Adrenal gland (tissue), 19 donors: ENCODE measurements around the gene COL4A5. TPM values are rescaled to one million over a fixed set of nuclear protein-coding genes. Genes with fewer than 3 reads are reported as not detected.
"Not testable (repeated sequence)": the region's sequence is repeated elsewhere in the genome, so short reads cannot be mapped to it uniquely, and the experiment has no call there.

Source experiments
- DNase-seq, 7 donors: peaks; one replicate each; pipeline ENCODE4 v3.0.0-alpha.2; 2019 to 2020
- H3K27ac ChIP-seq, 5 donors: fragments of 200-600 bp; sonication (generic) in 4 of 5; 1 replicate in 3 of 5; 2 replicates in 2 of 5; pipeline versions ENCODE4 v1.5.1 to v1.8.0; 2016 to 2020; ENCODE audit warnings: mild to moderate bottlenecking in 1 of 5
- H3K27me3 ChIP-seq: fragments of 200-600 bp; 2 replicates; pipeline ENCODE4 v1.8.0; 2021
- H3K36me3 ChIP-seq, 2 donors: fragments of 200-600 bp; replicated peaks in 1 of 2; 1 replicate in 1 of 2; 2 replicates in 1 of 2; pipeline versions ENCODE4 v1.5.1 to v1.8.0; 2018 to 2022
- H3K4me1 ChIP-seq, 2 donors: fragments of 200-600 bp; replicated peaks in 1 of 2; 1 replicate in 1 of 2; 2 replicates in 1 of 2; pipeline versions ENCODE4 v1.5.1 to v1.8.0; 2018 to 2021
- H3K4me3 ChIP-seq, 4 donors: fragments of 200-600 bp; sonication (generic) in 3 of 4; one replicate each; pipeline ENCODE4 v1.5.1; 2016 to 2018
- H3K9me3 ChIP-seq, 3 donors: fragments of 200-600 bp; sonication (generic) in 1 of 3; replicated peaks in 1 of 3; 1 replicate in 2 of 3; 2 replicates in 1 of 3; pipeline versions ENCODE4 v1.5.1 to v1.8.0; 2016 to 2021
- POLR2A ChIP-seq, 2 donors: fragments of 450-650 bp; IDR thresholded peaks; one replicate each; pipeline ENCODE4 v1.6.1; 2017; ENCODE audit warnings: antibody characterized with exemption in 2 of 2, mild to moderate bottlenecking in 2 of 2, moderate library complexity in 1 of 2
- WGBS, 4 donors: extraction: QIAGEN DNeasy Blood & Tissue Kit in 2 of 4; methylation state at CpG; one replicate each; pipeline versions ENCODE4 v1.1.5 to v1.1.7; 2013 to 2017; 5-methylcytosine and 5-hydroxymethylcytosine counted together
- intact Hi-C, 2 donors: fragments of 100-400 bp; cut with DNase I; formaldehyde crosslinking; loops; one replicate each; pipeline versions ENCODE4 v1.14.1 to v1.15.0; 2022 to 2023
- long read RNA-seq, 10 donors: library from polyadenylated mRNA in 3 of 10; unstranded in 2 of 10; stranded (forward) in 1 of 10; transcript quantifications; one replicate each; pipeline ENCODE4 v2.0.0 and lab custom pipeline, GENCODE V29; 2021 to 2026
- polyA plus RNA-seq, 3 donors: library from polyadenylated mRNA; stranded (reverse); fragments of 200-250 nt in 2 of 3; fragments of 350-450 nt in 1 of 3; fragmentation: Illumina TruSeq in 1 of 3; extraction: RNeasy Lipid Tissue Mini Kit (QIAGEN cat#74804) in 1 of 3; gene quantifications; one replicate each; pipeline ENCODE4 v1.2.3, GENCODE V29; 2013 to 2014
- total RNA-seq, 9 donors: library from RNA; depleted of rRNA in 4 of 9; stranded (reverse); fragments of >200 nt in 4 of 9; fragments of 120-200 nt in 1 of 9; fragmentation: NEBNext Ultra II Directional in 1 of 9; extraction: Animal tissue kit (Norgen Biotek cat#: 25700) in 1 of 9; gene quantifications; one replicate each; pipeline versions ENCODE4 v1.1.0 to v1.2.4, GENCODE V29; 2013 to 2023
- TF ChIP-seq, protein P1 (sequence below), 6 experiments: fragments of 450-650 bp in 4 of 6; fragments of 200-600 bp in 2 of 6; sonication (generic) in 1 of 6; IDR thresholded peaks; 1 replicate in 5 of 6; 2 replicates in 1 of 6; pipeline versions ENCODE4 v1.5.1 to v1.8.0; 2016 to 2021; ENCODE audit warnings: antibody characterized with exemption in 6 of 6, mild to moderate bottlenecking in 2 of 6, moderate library complexity in 1 of 6
- donor health status: healthy with polysubstance abuse.
- donor health status: Bipolar disorder and iron deficiency.
- donor health status: DM: yes; HTN: yes; CAD: no.
- donor health status: DM: no; HTN: no; CAD: no.
- donor health status: DM: no; HTN: no; CAD: no.
- donor health status: DM: yes; HTN: yes; CAD: no.

COL4A5 gene
- total RNA-seq, result 10 to 100 TPM in 7 of 9 donors, 1 to 10 TPM in 2; 6.5 to 25.2 (median 12.1) TPM
- 10 to 100 TPM in 2 of 3 donors, 1 to 10 TPM in 1; 4.0 to 20.8 (median 13.1) TPM for polyA plus RNA-seq
- long read RNA-seq, donor 1, transcript COL4A5-212 (1 exons, 3,915 nt), result major isoform, 5 of 5 reads
- long read RNA-seq, donor 1, partial matches to known transcripts, result 0 of 5 reads
- long read RNA-seq, donor 1, other reads (novel, unspliced or antisense), result 0 of 5 reads
- long read RNA-seq, donor 2, partial matches to known transcripts, result 0 of 1 reads
- long read RNA-seq, donor 2, other reads (novel, unspliced or antisense), result 0 of 1 reads
- long read RNA-seq, donor 3, partial matches to known transcripts, result 0 of 2 reads
- long read RNA-seq, donor 3, other reads (novel, unspliced or antisense), result 0 of 2 reads
- long read RNA-seq, donor 4, partial matches to known transcripts, result 0 of 1 reads
- long read RNA-seq, donor 4, other reads (novel, unspliced or antisense), result 0 of 1 reads
- long read RNA-seq, donor 5, partial matches to known transcripts, result 0 of 2 reads
- long read RNA-seq, donor 5, other reads (novel, unspliced or antisense), result 2 of 2 reads
- long read RNA-seq, donor 6, partial matches to known transcripts, result 0 of 1 reads
- long read RNA-seq, donor 6, other reads (novel, unspliced or antisense), result 0 of 1 reads
- long read RNA-seq, donor 7, partial matches to known transcripts, result 0 of 4 reads
- long read RNA-seq, donor 7, other reads (novel, unspliced or antisense), result 0 of 4 reads
- long read RNA-seq, donor 8, full-length matches to known transcripts, result 5 of 5 reads
- long read RNA-seq, donor 8, partial matches to known transcripts, result 0 of 5 reads
- long read RNA-seq, donor 8, other reads (novel, unspliced or antisense), result 0 of 5 reads
- long read RNA-seq, donor 9, transcript COL4A5-212 (1 exons, 3,915 nt), result major isoform, 7 of 7 reads
- long read RNA-seq, donor 9, partial matches to known transcripts, result 0 of 7 reads
- long read RNA-seq, donor 9, other reads (novel, unspliced or antisense), result 0 of 7 reads
- long read RNA-seq, donor 10, result 0 reads

DNA sequence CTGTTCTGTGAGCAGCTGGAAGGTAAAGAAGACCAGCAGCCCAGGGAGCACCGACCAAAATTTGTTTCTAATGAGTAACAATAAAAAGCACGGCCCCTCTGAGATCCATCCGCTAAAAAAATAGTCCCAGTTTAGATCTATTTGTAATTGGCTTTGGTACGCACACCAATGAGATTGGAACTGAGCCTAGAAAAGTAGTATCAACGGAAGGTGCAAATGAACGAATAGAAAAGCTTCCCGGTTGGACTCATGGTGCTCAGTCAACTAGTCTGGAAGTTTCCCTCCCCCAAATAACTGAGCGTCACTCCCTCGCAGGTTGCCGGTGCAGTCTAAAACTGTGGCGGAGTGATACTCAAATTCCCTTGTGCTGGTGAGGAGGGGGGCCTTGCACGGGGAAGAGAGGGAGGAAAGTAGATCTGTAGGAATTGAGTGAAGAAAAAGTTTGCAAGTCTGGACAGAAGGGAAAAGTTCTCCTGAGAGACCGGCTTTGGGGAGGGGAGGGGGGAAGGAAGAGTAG is at the start of gene COL4A5:
TSS of gene COL4A5 (plus strand) at position 413 of the 517 bp plus-strand sequence. CDS start 288 bp downstream, outside the sequence.
- peak; percentile 23 to 65 (median 58) for DNase-seq
- intact Hi-C loops, result no loop called here
- WGBS, 4 donors, result 1 to 32% (median 8%) methylated on average over 13 of the region's 13 CpGs
- H3K27ac ChIP-seq, result no peak within 1 kb of the TSS
- H3K4me3 ChIP-seq, result peak within 1 kb of the TSS in 3 of 4 donors; percentile 17 to 49 (median 18)
- no peaks in the 10 kb centered on the region for H3K36me3 ChIP-seq
- no peaks in the 10 kb centered on the region for H3K9me3 ChIP-seq
- no peak for TF ChIP-seq POLR2A (IDR thresholded peaks at IDR 0.05)
- TF ChIP-seq, protein P1, sequence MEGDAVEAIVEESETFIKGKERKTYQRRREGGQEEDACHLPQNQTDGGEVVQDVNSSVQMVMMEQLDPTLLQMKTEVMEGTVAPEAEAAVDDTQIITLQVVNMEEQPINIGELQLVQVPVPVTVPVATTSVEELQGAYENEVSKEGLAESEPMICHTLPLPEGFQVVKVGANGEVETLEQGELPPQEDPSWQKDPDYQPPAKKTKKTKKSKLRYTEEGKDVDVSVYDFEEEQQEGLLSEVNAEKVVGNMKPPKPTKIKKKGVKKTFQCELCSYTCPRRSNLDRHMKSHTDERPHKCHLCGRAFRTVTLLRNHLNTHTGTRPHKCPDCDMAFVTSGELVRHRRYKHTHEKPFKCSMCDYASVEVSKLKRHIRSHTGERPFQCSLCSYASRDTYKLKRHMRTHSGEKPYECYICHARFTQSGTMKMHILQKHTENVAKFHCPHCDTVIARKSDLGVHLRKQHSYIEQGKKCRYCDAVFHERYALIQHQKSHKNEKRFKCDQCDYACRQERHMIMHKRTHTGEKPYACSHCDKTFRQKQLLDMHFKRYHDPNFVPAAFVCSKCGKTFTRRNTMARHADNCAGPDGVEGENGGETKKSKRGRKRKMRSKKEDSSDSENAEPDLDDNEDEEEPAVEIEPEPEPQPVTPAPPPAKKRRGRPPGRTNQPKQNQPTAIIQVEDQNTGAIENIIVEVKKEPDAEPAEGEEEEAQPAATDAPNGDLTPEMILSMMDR (IDR thresholded peaks at IDR 0.05), result no peak
- H3K27me3 ChIP-seq, result peaks cover 25% of the 10 kb centered on the region
- H3K4me1 ChIP-seq, result no peaks in the 10 kb centered on the region

DNA sequence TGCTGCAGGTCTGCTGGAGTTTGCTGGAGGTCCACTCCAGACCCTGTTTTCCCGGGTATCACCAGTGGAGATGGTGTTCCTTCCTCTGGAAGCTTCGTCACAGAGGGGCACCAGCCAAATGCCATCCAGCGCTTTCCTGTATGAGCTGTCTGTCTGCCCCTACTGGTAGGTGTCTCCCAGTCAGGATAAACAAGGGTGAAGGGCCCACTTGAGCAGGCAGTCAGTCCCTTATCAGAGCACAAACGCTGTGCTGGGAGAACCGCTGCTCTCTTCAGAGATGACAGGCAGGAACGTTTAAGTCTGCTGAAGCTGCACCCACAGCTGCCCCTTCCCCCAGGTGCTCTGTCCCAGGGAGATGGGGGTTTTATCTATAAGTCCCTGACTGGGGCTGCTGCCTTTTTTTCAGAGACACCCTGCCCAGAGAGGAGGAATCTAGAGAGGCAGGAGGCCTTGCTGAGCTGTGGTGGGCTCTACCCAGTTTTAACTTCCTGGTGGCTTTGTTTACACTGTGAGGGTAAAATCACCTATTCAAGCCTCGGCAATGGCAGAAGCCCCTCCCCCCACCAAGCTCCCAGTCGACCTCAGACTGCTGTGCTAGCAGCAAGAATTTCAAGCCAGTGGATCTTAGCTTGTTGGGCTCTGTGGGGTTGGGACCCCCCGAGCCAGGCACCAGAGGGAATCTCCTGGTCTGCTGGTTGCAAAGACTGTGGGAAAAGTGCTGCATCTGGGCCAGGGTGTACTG is 48.5 kb upstream of the COL4A5 start:
- intact Hi-C loops, H3K27me3 ChIP-seq, H3K4me3 ChIP-seq, DNase-seq, H3K9me3 ChIP-seq, H3K36me3 ChIP-seq, H3K27ac ChIP-seq, H3K4me1 ChIP-seq: not testable (repeated sequence)
- WGBS, 4 donors, result 53 to 68% (median 60%) methylated on average over 4 to 9 of the region's 9 CpGs

DNA sequence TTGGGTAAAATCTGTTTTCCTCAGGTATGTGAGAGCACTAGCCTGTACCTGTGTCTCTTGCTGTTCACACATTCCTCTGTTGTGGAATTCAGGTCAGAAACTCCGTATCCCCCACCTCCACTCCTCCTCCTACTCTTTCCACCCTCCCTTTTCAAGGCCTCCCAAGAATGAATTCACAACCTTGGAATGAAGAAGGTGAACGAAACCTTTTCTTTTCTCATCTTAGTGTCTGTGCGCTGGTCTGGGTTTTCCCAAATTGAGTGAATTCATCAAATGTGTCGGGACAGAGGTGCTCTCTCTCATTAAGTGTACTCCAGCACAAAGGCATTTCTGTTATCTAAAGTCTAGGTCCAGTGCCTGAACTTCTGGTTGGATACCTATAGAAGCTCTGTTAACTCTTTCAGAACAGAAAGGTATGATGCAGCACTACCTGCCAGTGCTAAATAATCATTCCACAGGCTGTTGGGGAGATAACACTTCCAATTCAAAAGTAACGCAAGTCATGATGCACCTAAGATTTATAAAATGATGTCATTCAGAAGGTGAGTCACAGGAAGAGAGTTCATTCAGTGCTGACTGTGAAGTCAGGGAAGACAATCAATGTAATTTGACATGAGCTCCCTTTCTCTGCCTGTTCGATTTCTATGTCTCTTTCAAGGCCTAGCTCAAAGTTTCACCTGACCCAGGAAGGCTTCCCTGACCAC is 43.3 kb upstream of the COL4A5 start:
- H3K36me3 ChIP-seq, result no peaks in the 10 kb centered on the region
- H3K4me1 ChIP-seq, result no peaks in the 10 kb centered on the region
- intact Hi-C loops, result no loop called here
- TF ChIP-seq POLR2A (IDR thresholded peaks at IDR 0.05), result no peak
- TF ChIP-seq, protein P1 (IDR thresholded peaks at IDR 0.05), result no peak
- no peak for DNase-seq
- H3K4me3 ChIP-seq, result no peak overlapping the region
- peaks cover 7% of the 10 kb centered on the region for H3K27me3 ChIP-seq
- no peak overlapping the region for H3K27ac ChIP-seq
- no peaks in the 10 kb centered on the region for H3K9me3 ChIP-seq
- WGBS, 4 donors, result 61 to 65% (median 62%) methylated on average over 6 of the region's 6 CpGs

DNA sequence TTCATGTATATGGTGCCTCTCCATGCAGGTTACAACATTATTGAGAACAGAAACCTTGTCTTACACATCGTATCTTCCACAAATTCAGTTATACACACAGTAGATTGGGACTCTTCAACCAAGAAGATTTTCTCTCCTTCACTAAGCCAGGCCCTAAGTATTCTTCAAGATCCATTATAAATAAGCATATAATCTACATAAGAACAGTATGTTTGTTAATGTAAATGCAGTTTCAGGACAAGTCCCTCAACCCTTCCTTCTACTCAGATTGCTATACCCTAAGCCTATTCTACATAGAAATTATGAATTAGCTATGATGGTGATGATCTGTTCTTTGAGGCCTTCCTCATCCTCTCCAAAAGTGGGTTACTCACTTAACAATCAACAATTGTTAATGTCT is 42.7 kb upstream of the COL4A5 start:
- Histone ChIP-seq H3K9me3 (no peaks in the 10 kb centered on the region), H3K4me3 (no peak overlapping the region), H3K36me3 (no peaks in the 10 kb centered on the region), H3K27ac (no peak overlapping the region), H3K27me3 (peaks cover under 1% of the 10 kb centered on the region), H3K4me1 (no peaks in the 10 kb centered on the region)
- intact Hi-C loops, result no loop called here
- WGBS, 4 donors, result 85 to 100% (median 93%) methylated on average over 1 of the region's 1 CpG
- TF ChIP-seq, protein P1 (IDR thresholded peaks at IDR 0.05), result no peak
- TF ChIP-seq POLR2A (IDR thresholded peaks at IDR 0.05), result no peak
- DNase-seq, result no peak
